NOMO-1 (cell line): Measurements from ENCODE around the gene PVALB.
A peak's percentile ranks its signal among the peaks of the same experiment; 100 is the strongest.

Source experiments
- DNase-seq, 2 experiments: peaks; one replicate each; lab custom pipeline; 2025; ENCODE audit not compliant: unreplicated experiment in 2 of 2; lab: John Stamatoyannopoulos, UW

The PVALB gene

DNA sequence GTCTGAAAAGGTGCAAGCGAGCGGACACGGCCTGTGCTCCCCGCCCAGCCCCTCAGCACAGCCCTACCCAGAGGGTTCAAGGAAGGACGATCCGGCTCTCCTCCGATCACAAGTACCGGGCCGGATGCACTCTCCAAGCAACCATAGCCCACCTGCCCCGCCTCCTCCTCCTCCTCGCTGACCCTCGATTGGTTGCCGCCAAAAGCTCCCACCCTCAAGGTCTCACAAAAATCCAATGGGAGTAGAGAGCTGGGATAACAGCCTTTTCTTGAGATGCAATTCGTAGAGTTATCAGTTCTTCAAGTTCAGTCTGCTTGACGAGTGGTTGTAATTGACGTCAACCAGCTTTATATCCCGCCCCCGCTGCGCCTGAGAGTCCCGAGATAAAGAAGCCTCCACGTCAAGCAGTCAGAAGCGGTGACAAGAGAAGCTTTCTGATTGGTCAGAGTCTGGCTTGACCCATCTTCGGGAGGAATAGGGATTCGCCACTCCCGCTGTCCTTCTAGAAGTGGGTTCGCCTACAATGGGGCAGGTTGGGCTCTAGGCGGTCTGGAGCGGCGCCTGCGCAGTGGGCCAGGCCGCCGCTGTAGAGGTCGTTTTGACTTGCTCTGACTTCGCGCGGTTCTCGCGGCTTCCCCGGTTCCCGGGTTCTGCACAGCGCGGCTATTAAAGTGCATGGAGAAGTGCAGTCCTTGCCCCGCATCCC is 40.7 kb downstream of the PVALB start, which contains the start of gene IFT27:
Gene IFT27 (minus strand): TSS at position 156 of the 706 bp plus-strand sequence. CDS start 412 bp downstream, outside the sequence.
- peak; percentile 100 for DNase-seq

DNA sequence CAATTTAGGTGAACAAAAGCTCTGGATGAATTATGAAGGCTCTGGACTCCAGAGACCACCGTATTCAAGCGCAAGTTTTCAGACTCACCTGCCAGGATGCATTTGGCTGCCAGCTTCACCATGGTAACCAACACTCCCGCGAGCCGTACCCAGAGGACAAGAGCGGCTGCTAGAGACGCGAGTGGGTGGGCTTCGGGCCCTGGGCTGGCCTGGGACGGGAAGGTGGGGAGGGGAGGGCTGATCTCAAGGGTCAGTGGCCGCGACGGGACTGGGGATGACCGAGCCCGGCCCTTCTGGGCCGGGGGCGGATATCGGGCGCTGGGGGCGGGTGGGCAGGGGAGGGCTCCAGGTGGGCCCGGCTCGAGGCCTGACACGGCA is 41.3 kb downstream of the PVALB start:
- no peak for DNase-seq

DNA sequence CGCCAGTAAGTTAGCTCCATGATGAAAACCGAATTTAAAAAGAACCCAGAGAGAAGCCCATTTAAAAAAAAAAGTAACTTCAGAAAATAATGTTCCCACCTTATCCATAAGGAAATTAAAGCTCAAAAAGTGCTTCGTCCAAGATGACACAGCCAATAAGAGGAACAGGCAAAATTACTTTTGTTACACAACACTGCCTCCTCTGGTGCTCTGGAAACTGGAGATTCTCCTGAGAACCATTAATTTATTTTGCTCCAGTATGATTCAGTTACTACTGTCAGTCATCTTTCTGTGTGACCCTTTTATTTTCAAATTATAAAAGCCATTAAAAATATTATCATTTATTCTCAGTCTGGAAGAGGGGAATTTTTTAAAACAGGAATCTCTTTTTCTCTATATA is 42.9 kb downstream of the PVALB start:
- peak; percentile 42 to 66 for DNase-seq

DNA sequence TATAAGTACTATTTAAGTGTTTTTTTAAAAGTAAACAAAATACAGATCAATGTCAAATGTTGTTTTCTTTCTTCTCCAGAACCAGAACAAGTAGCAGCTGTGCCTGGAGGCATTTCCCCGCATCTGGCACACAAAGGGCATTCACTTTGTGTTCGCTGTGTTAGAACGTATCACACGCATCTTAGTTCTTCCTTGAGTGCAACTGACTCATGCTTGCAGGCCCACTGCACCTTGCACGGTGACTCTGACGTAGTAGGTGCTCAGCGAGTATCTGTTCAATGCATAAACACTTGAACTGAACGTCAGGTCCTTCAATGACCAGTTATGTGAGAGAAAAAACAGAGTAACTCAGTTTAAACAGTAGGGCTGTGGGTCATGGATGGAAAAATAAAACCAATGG is 44.4 kb downstream of the PVALB start:
- DNase-seq, result no peak

DNA sequence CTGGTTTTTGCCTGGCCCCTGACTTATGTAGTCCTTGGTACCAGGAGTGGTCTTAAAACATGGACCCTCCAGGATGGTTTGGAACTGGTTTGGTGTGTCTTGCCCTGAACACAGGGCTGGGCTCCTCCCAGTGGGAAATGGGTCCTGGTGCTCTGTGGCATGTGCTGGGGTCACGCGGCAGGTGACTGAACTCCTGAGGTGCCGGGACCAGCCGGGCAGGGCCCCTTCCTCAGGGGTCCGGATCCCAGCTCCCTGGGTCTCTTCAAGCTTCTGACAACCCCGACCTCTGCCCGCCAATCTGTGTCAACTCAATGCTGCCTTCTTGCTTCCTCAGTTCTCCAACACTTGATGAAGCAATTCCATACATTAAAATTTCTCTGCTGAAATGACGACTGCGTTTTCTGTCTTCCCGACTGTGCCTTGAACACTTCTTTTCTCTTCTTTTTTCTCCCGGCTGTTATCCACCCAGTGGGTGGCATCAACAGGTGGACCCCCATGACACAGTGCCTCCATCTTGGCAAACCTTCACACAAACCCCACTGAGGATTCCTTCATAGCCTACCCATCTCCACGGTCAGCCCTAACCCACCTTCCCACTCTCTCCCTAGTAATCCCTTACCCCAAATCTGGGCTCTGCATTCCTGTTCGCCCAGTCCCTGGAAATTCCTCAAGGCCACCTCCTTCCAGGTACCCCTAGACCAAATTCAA is 45.3 kb downstream of the PVALB start:
- DNase-seq, result no peak

DNA sequence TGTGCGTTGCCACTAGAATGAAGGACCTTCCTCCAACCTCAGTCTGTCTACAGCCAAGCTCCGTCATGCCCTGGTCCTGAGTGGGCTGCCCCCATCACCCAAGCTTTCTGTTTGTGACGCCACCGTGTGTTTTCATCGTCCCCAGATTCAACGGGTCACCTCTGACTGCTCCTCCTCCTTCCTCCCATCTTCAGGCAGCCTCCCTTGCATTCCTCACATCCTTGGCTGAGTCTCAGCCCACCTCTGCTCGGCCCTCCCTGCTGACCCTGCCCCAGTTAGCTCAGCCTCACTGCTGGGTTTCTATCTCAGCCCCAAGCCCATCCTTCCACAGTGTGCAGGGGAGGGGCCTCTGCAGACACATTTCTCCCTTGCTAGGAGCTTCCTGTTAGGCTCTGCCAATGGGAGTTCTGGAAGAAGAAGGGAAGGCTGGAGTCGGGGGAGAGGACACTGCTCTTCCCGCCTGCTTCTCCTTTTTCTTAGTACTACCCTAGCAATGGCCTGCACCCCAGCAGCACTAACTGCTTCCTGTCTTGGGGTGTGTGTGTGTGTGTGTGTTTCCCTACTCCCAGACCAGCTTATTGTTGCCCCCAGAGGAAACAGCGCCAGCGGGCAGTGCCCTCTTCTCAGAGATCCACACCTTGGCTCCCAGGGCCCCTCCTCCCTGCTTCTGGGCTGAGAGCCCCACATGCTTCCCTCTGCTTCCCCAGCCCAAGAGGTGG is 46.2 kb downstream of the PVALB start:
- no peak for DNase-seq

DNA sequence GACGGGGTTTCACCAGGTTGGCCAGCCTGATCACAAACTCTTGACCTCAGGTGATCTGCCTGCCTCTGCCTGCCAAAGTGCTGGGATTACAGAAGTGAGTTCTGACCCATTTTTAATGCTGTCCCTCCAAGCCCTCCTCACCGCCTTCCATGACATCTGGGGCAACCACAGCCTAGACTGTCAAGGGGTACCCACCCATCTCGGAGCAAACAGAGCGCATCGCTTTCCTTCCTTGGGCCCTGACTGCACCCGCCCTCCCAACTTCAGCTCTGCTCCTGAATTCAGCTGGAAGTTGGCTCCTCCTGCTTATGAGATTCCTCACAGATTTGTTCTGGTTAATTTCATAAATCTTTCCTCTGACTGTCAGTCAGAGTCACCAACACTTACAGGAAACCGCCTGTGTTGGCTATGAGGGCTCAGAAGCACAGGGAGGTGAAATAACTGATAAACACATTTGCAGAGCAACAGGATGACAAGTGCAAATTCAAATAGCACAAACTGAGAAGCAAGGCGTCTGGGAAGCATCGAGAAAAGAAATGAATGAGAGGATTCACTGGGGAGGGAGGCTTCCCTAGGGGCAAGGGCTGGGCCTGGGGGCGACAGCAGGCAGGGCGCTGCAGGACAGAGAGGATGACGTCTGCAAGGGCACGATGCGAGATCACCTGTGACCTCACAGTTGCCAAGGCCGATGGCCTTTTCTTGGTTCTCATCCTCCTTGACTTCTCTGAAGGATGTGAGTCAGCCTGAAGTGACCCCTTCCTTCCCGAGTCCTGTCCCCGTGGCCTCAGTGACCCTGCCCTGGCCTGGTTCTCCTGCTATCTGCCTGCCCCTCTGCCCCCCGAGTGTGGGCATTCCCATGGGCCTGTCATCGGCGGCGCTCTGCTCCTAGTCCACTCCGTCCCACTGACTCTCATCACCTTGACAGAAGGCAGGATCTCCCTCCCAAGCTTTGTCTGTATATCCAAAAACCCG is 47.0 kb downstream of the PVALB start:
- DNase-seq, result no peak

DNA sequence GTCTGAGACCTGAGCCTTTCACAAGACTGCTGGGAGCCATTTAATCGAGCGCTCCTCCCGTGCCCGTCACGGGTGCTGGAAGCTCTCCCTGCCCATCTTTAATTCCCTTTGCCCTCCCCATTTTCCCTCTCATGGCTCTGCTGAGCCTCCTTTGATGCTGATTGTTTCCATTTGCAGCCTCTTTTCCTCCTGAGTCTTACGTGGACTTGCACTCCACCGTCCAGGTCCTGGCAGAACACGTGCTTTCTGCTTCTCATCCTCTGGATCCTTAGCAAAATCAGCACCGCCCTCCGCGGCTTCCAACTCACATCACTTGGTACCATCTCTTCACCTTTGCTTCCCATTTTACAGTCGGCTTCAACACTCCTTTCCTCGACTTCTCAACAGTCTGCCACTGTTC is 48.2 kb downstream of the PVALB start:
- DNase-seq, result no peak

DNA sequence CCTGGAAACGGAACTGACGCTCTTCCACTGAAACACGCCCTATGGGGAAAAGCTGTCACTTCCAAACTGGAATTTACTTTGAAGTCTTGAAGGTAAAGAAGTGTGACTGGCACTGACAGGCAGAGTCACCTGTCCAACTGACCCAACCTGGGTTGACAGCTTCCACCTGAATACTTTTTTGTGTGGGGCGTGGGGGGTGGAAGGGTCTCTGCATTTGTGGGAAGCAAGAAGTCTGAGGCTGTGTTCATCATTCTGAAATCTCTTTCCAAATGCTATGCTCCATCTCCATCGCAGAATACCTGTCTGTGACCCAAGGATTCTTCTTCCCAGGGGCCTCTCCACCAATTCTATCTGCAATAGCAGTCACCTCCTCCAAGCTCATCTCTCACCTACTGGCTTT is 48.7 kb downstream of the PVALB start:
- DNase-seq, result no peak

DNA sequence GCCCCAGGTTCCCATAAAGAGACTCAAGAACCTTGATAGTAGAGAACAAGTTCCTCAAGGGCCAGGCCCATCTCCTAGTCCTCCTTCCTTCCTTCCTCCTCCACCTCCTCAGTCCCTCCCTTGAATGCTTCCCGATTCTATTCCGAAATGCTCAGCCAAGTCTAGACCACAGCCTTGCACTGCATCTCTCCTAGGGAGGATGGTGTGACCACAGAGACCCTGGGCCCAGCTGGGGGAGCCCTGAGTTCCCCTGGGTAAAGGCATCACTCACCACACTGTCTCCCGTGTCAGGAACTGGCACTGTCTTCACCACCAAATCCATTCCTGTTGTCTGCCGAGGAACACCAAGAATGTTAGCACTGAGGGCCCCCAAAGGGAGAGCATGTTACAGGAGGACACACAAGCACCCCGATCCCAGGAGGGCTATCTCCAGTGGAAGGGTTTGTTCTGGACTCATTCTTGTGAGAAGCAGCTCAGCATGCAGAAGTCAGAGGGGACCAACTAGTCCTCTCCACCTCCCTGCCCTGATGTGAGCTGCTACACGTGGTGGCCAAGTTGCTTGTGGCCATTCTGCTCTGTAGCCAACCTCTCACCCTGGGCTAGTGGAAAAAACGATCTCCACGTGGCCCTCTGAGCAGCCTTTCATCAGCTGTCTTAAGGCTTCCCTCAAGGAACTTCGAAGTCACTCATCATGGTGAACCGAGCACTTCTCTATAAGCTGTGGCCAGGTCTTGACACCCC is 49.6 kb downstream of the PVALB start:
- DNase-seq, result no peak

DNA sequence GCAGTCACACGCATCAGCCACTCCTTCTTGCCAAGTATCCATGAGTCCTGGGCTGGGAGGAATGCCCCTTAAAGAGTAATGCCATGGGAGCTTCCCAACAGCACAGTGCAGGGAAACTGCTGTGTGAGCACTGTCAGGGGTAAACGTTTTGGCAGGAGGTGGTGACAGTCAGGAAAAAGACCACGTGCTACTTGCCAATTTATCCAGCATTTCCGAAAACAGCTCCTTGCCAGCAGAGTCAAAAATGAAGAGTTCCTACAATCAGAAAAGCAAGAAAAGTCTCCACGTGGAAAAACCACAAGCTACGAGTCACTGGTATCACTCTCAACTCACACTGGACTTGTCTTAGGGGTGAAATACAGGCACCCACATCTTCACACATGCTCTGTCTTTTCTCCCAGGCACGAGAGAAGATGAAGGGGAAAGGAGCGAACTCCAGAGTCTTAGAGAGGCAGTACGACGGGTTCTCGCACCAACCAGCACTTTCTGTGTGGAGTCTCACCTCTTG is 50.8 kb downstream of the PVALB start:
- no peak for DNase-seq

DNA sequence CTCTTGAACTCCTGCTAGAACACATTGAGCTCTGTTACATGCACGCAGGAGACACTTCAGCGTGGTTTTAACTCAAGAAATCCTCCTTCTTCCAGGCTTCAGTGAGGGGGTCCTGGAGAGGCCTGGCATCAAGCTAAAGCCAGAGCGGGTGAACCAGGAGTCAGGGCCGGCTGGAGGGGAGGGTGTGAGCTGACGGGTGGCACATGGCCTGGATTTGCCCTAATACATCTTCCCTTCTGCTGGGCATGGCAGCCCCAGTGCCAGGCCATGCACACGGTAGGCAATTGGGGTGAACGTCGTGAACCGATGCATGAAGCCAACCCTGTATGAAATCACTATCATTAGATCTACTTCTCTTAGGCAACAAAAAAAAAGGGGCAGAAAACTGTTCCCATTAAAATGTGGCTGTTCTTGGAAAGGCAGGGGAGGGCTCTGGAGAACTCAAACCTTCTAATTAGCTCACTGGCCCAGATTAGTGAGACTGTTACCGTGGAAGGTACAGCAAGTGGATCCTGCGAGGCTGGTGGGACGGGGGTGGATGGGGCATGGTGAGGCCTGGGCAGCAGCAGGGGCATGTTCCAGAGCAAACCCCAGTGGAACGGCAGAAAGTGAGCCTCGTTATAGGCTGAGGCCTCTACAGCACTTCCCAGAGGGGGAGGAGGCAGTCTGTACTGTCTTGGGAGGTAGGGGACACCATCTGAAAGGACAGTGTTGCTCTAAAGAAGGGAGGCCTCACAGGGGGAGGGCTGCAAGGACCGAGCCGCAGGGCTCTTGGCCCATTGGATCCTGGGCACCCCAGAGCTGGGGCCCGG is 51.5 kb downstream of the PVALB start:
- no peak for DNase-seq

DNA sequence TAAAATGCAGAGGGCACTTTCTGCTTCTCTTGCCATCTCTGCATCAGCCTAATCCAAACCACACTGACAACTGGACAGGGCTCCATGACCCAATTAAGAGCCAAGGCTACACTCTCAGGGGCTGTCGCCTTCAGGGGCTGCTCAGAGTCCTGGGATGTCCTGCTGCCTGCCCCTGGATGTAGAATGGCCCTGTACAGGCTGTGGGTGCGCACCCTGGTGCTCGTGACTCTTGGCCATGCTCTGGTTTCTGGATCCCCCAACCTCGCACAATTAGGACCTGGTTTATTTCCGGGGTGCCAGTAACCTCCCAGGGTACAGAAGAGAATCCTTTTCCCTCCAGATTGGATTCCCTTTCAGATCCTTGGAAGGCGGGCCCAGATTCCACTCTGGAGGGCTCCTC is 52.2 kb downstream of the PVALB start:
- no peak for DNase-seq

DNA sequence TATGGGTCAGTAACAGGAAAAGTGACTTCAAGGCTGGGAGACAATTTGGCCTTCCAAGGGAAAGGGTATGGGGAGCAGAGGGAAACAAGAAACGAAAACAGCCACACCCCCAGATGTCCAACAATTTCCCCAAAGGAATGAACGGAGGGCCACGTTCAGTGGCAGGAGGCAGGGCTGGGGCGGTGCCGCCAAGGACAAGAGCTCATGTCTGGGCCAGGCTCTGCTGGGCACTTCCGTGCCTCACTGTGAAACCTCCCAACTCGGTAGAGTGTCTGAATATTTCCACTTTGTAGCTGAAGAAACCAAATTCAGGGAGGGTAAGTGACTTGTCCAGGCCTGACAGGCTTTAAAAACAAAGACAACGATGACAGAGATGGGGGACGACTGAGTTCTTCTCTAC is 52.8 kb downstream of the PVALB start:
- DNase-seq, result no peak

DNA sequence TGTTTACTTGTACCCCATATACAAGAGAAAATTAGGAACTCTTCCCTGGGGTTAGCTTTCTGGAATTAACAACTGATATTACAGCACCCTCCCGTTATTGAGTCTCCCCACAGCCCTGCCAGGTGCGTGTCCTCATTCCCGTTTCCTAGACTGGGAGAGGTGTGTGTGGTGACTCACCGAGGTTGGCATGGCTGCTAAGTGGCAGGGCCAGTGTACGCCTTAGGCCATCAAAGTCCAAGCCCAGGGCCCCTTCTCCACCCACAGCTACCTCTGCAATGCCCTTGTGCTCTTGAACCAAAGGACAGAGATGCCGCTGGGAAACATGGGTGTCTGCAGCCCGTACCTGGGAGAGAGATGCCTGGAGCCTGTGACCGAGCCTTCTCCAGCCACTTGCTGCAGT is 53.3 kb downstream of the PVALB start:
- no peak for DNase-seq

DNA sequence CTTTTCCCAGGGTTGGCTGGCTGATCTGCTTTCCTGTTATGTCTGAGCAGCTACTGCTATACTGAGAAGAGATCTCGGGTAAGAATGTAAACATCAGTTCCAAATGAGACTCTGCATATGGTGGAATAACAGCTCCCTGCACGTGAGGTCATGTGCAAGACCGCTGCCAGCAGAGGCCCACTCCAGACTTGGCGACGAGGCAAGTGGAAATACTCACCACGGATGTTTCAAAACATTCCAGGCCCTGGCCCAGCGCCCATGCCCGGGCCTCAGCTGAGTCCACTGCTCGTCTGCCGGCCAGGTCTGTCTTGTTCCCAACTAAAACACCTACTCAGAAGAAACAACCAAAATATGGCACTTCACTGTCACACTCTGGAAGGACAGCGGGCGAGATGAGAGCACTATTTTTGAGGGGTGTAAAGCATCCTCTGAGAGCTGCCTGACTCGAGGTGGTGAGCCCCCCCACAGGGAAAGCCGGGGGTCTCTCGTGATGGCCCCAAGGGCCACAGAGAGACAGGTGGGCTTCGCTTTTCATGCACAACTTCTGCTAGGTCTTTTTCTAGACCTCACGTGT is 54.1 kb downstream of the PVALB start:
- no peak for DNase-seq

DNA sequence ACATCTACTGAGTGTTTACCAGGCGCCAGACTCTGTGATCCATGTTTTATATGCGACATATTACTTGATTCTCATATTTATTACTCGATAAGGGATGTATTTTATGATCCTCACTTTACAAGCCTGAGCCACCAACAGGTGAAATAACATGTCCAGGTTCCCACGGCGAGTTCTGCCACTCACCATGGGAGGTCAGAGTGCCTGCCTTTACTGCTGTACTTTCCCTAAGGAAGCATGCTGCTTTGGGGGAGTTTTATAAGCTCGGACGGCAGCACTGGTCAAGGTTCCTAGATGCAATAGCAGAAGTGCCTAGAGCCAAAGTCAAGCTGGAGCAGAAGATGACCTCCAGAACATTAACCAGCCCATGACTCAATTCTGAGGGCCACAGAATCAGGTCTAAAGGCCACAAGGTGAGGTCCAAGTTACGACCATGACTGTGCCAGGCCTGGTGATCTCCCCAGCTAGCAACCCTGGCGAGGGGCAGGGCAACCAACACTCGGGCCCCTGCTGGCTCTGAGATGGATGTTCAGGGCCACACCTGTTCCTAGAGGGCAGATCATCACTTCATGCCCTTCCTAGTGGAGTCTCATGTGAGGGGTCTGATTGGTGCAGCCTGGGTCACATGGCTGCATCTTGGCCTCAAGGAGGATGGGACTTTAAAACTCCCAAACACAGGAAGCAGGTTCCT is 55.1 kb downstream of the PVALB start:
- no peak for DNase-seq

DNA sequence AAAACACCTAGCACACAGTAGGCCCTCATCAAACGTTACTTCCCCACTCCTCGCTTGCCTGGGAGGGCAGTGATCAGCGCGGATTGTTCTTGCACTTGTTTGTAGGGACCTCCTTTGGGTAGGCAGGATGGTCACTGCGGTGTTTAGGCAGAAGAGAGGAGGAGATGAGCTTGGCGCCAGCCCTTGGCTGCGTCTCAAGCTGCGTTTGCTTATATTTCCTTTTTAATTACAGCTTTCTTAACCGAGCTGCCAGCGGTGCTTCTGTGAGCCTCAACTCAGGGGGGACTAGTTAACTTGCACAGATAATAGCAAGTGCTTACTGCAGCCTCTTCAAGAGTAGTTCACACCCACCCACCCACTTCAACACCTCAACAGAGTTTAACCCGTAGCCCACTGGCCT is 56.0 kb downstream of the PVALB start:
- no peak for DNase-seq
